ENCODE measurements around the gene HLA-DOB.

The HLA-DOB gene

DNA sequence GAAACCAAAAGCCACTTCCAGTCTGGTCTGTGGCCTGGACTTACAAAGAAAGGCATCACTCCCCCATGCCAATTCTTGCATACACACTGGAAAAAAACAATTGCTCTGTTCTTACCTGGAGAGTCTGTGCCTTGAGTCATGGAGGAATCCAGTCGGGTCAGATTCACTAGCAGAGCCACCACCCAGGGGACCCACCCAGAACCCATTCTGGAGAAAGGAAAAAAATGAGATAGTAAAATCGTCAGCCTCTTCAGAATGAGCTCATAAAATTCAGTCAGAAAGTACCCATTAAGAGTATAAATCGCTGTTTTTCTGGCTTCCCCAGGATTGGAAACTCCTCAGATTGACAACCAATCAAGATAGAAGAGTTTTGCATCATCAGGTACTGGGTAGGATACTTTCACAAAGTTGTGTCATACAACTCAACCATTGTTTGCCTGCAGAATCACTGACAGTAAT is at the start of gene HLA-DOB:
HLA-DOB (minus strand) TSS at position 257 of the 459 bp plus-strand sequence; CDS start at position 206, 51 bp downstream.
- no peak for DNase-seq

DNA sequence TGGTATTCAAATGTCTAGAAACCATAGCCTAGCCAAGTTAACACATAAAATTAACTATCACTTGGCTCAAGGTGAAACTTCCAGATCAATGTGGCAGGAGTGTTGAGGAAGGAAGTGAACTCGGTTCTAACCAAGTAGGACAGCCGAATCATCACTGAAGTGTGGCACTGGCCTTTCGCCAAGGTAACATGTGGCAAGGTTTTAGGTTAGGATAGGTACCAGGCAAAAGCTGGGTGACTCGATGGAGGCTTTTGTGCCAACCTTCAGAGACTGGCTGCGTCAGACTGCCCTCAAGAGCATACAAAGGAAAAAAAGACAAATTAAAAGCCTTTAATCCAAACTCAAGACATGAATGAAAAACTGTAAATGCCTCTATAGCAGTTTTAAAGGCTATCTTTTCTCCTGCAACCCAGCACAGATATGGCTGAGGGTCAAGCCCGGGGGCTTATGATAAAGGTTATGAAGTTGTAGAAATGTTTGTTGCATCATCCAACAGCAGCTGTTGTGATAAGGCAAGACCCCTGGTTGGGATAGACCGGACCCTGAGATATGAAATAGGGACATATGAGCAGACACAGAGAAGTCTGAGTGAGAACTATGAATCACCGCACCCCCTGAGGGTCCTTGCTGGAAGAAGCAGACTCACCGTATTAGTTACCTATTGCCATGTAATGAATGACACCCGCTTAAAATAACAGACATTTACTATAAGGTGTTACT is 49.1 kb upstream of the HLA-DOB start:
- DNase-seq = no peak

DNA sequence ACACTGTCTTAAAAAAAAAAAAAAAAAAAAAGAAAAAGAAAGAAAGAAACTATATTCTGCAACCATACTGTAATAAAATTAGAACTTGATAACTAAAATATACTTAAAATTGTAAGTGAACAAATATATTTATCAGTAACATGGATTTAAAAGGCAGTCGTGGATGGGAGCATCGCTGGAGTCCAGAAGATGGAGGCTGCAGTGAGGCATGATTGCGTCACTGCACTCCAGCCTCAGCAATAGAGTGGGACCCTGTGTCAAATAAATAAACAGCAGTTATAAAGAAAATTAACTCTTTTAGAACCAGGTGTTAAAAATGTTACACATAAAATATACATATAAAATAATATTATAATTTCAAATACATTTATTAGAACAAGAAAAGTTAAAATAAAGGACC is 45.9 kb upstream of the HLA-DOB start:
- DNase-seq = no peak

DNA sequence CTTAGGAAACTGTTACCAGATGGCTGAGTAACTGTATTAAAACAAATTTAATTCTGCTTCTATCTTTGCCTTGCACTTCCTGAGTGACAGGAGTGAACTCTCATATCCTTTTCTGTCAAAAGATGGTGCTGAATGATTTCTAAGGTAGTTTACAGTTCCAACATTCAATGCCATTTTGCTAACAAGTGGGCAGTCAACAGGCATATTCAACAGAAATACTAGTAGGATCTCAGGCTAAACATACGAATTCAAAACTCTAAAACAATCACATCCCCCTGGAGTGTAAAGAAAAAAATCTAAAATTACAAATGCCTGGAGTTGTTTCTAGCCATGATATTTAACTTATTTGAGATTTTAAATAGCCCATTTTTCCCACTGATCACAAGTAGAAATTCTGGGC is 43.9 kb upstream of the HLA-DOB start:
- DNase-seq = no peak

DNA sequence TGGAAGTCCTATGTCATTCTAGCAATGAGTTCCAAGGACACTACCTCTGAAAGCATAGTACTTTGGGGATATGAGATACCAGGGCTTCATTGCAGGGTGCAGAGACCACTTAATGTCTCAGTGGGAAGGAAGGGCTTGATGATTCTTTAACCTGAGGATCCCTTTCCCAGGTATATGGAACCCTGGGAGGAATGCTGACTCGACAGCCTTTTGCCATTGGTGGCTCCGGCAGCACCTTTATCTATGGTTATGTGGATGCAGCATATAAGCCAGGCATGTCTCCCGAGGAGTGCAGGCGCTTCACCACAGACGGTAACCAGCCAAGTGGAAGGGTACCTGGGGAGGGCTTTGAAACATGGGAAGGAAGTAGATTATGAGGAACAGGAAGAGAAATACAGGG is 41.4 kb upstream of the HLA-DOB start:
- DNase-seq = no peak

DNA sequence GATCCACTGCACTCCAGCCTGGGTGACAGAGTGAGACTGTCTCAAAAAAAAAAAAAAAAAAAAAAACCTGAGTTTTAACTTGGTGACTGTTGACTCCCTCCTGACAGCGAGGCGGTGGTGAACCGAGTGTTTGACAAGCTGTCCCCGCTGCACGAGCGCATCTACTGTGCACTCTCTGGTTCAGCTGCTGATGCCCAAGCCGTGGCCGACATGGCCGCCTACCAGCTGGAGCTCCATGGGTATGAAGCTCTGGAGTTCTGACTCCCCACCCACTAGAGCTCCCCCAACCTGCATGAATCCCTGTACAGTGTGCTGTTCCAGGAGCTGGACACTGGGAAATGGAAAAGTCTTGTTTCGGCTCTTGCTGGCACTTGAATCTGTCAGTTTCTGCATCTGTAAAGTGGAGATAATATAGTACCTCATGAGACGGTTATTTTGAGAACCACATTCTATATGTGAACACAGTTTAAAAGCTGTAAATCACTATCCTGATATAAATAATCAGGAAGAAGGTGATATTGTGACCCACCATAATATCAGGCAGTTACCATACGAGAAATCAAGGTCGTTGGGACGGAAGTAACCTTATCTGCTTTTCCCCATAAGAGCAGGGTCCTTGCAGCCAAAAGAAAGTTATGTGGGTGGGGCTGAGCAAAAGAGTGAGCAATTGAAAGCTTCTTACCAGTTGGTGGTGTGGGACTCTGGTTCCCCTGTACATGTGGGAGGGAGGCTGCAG is 40.5 kb upstream of the HLA-DOB start:
- DNase-seq = no peak

DNA sequence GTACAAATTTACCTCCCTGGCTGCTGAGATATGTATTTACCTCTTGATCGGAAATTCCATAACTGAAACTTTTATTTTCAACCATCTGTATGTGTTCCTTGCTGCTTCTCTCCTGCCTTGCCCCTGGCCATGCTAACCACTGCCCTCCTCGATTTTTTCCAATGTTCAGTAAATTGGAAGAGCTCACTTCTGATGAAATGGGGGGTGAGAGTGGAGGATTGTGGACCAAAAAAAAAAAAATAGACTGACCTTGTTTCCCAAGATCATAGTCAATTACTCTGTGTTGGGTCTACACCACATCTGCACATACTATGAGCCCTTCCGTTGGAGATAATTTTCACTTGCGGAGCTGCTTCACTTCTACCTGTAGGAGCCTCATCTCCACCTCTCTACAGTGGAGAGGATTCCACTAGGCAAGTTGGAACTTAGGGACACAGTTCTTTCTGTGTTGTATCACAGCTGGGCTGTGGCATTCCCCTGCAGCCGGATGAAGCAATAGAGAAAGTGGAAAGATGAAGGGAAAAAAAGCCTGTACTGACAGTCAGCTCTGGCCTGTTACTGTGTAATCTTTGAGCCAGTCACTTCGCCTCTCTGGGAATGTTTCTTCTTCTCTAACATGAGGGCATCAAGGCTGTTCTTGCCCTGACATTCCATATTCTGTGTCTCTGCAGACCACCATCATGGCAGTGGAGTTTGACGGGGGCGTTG is 38.8 kb upstream of the HLA-DOB start:
- no peak for DNase-seq

DNA sequence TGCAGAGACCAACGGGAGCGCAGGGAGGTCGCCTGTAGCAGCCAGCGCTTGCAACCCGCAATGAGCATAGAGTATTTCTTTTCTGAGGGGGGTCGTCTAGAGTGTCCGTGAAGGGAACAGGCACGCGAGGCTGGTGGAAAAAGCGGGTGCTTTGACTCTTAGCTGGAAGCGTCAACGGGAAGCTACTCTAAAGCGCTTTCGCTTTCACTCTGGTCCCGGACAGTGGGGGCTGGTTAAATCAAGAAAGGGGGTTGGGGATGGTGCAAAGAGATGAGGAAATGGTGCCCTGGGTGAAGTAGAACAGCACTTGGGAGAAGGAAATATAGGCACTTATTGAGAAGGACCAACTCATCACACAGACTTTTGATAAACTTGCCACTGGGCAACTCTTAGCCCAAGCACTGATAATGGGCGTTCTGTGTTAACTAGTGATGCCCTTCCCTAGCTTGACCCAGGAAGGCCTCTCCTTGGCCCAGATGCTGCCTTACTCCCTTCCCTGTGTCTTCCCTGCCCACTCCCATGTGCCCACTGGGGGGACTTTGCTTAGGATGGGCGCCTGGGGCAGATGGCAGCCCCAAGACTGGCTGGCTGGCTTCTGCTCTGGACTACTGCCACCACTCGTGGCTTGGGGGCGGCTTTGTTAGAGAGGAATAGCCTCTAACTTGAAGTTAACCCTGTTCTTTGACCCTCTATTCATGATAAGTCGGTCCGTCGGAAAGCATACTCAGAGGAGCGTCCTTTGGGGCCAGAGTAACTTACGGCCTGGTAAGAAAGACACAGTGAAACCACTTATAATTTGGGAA is 37.8 kb upstream of the HLA-DOB start:
- DNase-seq = peak; percentile 54

DNA sequence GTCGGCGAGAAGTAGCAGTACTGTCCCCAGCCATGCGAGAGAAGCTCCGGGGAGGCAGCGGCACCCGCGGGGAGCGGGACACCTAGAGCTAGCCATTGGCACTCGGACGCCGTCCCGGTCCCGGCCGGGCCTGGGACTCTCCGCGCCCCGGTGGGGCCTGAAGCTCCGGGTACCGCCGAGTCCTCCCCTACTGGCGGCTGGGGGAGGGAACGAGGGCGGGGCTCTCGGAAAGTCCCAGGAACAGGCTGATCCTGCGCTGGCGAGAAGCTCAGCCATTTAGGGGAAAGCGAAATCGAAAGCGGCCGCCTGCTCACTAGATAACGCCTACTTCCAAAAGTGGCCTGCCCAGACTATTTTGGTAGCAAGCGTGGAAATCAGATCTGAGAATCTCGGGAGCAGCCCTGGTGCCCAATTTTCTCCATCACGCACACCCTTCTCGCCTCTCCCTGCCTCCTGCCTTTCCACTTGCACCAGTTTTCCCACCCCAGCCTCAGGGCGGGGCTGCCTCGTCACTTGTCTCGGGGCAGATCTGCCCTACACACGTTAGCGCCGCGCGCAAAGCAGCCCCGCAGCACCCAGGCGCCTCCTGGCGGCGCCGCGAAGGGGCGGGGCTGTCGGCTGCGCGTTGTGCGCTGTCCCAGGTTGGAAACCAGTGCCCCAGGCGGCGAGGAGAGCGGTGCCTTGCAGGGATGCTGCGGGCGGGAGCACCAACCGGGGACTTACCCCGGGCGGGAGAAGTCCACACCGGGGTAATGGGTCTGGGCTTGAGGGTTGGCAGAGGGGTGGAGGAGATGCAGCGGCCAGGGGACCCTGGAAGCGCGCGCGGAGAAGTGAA is 37.0 kb upstream of the HLA-DOB start, which contains the start of the genes PSMB9 and TAP1:
PSMB9 (plus strand) TSS at position 652 of the 835 bp plus-strand sequence; CDS start at position 690, 38 bp downstream.
TAP1 (minus strand) TSS at position 164 of the 835 bp plus-strand sequence; CDS start at position 96, 68 bp downstream.
- peak; percentile 95 for DNase-seq

DNA sequence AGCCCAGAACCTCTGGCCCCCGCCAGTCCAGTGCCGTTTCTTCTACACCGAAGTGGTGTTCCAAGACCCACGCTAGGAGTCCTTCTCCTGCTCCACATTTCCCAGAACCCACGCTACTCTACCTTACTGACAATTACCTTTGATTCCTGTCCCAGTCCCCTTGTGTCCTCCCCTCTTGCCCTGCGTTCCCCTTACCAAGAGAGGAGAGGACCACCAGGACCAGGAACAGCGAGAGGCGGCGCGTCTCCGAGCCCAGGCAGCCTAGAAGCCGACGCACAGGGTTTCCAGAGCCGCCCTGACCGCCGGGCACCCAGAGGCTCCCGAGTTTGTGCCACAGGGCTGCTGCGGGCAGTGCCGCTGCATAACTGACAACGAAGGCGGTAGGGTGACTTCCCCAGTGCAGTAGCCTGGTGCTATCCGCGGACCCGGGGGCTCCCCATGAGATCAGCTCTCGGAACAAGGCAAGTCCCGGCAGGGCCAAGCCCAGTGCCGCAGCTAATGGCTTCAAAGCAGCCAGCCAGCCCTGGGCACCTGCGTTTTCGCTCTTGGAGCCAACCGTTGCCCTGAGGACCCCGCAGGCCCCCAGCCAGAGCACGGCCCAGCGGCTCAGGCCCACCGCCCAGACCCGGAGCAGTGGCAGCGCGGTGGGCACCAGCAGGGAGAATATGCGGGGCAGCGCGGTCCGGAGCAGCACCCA is 36.2 kb upstream of the HLA-DOB start:
- DNase-seq = peak; percentile 66

DNA sequence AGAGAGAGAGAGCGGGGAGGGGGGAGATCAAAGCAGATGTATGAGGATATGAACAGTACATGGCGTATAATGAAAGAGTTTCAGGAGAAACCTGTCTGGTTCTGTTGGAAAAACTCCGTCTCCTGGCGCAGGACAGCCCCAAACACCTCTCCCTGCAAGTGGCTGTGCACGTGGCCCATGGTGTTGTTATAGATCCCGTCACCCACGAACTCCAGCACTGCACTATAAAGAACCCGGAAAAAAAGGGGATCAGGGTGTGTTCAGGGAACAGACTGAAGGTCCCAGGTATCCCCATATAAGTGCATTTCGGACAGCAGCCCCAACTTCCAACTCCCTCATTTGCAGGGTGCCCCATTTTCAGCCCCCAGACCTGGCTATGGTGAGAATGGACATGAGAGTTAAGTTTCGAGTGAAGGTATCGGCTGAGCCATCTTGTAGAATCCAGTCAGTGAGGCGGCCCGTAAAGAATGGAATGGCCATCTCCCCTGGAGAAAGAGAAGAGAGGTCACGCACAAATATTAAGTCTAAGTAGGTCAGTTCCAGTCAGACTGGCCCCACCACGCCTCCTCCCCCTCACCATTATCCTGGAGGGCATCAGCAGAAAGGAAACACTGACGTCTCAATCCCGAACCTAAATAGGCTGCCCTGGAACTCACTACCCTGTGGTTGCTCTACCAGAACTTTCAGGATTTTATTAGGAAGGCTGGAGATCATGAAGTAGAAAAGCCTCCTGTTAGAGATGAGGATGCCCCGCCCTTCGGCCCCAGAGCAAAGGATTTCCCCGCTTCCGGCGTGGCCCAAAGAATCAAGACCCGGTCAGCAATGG is 35.4 kb upstream of the HLA-DOB start:
- no peak for DNase-seq

DNA sequence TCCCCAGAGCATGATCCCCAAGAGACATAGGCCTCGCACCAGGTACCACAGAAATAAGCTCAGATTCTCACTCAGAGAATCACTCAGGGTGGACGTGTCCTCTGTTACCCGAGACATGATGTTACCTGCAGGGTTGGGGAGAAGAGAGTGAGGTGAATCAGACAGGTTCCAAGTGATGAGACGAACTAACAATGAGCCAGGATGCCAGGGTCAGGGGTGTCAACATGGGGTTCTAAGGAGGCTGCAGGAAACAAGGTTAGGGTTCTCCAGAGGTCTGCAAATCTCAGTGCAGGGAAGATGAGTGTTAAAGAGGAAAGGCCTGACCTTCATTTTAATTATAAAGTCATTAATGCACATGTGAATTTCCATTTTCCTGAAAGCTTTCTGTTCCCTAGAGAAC is 34.2 kb upstream of the HLA-DOB start:
- DNase-seq = no peak

DNA sequence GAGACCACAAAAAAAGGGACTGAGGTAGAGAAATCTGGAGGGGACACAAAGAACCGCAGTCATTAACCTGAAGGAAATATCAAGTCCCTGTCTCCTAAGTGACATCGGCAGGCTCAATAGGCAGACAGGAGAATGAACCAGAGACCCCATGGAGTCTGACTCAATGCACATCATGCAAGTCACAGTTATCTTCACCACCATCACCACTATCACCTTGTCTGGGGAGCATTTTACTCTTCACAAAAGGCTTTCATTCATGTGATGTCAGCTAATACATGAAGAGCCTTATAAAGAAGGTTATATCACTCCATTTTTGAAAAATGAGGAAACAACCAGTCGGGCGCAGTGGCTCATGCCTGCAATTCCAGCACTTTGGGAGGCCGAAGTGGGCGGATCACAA is 32.3 kb upstream of the HLA-DOB start:
- DNase-seq = no peak

DNA sequence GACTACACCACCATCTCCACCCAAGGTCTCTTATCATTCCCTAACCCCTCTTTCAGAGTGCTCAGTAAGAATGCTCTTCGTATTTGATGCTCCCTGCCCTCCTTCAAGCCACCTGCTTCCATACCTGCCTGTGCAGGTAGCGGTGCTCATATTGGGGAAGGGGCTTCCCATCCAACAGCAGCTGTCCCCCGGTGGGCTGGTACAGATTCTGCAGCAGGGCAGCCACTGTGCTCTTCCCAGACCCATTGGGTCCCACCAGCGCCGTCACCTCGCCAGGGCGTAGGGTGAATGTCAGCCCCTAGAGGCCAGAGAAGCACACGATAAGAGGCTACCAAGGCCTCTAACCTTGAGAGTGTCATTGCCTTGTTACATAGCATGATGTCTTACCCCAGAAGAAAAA is 31.0 kb upstream of the HLA-DOB start:
- DNase-seq = no peak

DNA sequence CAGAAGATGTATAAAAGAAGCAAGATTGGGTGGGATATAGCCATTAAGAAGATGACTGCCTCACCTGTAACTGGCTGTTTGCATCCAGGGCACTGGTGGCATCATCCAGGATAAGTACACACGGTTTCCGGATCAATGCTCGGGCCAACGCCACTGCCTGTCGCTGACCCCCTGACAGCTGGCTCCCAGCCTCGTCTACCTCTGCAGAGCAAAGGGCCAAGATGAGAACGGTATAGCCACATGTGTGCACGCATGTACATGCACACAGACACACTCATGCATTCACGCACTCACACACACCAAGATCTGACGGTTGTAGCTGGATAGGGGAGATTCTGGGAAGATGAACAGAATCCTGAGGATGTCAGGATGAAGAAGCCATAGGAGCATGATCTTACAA is 30.2 kb upstream of the HLA-DOB start:
- no peak for DNase-seq

DNA sequence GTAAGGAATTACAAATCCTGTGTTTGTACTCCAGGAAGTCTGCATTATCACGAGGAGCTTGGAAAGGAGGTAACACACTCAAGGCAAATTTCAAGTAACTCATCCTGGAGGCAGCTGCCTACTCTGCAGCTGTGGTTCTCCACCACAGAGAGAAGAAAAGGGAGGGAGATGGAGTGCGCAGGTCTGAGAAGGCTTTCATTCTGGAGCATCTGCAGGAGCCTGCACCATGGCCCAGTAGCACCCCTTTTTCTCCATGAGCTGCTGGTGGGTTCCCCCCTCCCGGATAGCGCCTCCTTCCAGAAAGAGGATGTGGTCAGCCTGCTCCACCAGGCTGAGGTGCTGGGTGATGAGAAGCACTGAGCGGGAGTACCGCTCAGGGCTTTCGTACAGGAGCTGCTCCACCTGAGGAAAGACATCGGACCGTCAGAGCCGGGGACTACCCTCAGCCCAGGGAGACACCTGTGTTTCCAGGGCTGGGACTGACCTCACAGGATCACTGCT is 28.6 kb upstream of the HLA-DOB start:
- peak; percentile 48 for DNase-seq

DNA sequence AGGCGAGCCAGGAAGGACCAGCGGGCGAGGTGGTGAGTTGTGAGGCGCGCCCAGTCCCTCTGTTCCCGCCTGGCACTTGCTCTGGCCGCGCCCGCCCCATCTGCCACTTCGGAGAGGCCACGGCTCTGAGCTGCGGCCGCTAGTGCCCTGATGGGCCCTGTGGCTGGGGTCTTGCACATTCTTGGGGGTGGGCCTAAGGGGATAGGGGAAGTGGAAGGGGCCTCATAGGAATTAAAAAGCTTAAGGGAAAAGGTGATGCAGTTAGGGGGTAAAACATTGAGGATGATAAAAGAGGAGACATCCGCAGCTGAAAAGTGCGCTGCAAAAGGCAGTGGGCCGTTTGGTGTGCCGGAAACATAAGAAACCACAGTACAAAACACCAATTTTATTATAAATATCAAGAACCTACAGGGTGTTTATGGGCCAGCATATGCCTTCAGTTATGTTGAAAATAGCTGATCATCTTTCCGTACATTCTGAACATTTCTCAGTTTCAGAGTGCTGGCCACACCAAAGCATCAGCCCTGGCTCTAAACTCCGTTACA is 28.1 kb upstream of the HLA-DOB start:
- DNase-seq = no peak

DNA sequence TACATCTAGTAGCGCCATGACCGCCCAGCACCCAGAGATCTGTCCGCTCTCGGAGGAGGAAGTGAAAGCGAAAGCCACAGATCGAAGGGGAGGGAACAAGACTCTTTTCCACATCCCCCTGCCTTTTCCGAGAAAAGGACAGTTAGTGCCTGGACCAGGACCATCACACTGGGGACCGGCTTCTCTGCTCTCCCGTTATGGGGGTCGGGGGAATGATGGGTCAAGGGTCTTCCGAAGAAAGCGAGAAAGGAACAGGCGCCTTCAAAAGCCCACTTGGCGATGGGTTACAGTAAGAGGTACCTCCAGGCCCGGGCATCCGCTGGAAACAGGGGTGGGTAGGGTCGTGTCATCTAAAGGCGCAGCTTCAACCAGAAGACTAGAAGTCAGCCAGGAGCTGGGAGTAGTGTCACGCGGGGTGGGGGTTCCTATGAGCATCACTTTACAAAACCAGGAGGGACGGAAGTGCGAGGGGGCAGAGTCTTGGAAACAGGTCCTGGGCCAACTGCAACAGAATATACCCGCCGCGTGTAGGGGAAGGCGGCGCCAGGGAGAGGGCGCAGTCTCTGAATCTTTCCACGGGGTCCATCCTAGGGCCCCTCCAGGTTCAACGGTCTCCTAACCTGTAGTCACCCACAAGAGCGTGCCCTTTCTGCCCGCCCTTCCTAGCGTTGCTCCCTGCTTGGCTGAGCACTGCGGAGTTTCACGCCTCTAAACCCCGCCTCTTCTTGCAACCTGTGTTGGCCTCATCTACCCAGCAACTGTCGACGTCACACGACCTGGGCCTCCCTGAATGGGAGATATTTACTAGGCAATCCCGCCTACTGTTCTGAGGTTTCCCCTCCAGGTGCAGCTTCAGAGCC is 27.4 kb upstream of the HLA-DOB start, which contains the start of gene PSMB8:
PSMB8 (minus strand) TSS at position 69 of the 860 bp plus-strand sequence; CDS start at position 18, 51 bp downstream.
- DNase-seq = peak; percentile 98
